GM18507 (cell line): Measurements from ENCODE around the gene SIGLEC11.
"Not testable (repeated sequence)": the region's sequence is repeated elsewhere in the genome, so short reads cannot be mapped to it uniquely, and the experiment has no call there.

Experiments used
- DNase-seq: peaks from one replicate; pipeline ENCODE4 v3.0.0; 2011; ENCODE audit warnings: low read depth; ENCODE audit not compliant: insufficient read length; ENCODE audit errors: extremely low spot score
- FAIRE-seq: peaks from 2 replicates; lab custom pipeline; 2011; peaks lifted over from hg19 to GRCh38; lab: Jason Lieb, UNC

The SIGLEC11 gene

DNA sequence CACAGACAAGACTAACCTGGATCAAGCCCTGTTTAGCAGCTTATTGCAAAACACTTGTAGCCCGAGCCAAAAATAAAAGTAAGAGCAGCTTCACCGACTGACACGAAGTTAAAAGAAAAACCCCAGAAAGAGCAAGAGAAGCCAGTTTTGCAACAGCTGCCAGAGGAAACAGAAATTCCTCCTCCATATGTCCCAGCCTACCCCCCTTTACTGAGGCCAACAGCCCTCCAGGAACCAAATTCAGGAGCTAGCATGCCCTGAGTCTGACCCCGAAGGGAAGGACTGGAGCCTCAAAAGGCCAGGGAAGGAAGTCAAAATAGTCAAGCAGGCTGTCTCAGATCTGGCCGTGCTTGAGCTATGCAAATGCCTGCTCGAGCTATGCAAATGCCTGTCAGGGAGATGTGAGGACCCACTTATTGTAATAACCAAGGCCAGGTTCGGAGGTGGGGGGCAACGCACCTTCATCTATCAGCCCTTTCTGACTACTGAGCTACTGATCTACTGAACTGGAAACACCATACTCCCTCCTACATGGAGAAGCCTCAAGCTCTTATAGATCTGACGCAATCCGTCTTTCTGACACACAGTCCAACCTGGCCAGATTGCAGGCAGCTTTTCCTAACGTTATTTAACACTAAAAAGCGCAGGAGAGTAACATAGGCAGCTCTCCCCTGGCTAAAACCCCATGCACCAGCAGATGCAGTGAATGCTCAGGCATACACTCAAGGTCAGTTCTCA is 6.7 kb downstream of the SIGLEC11 start:
- no peak for DNase-seq
- FAIRE-seq = no peak

DNA sequence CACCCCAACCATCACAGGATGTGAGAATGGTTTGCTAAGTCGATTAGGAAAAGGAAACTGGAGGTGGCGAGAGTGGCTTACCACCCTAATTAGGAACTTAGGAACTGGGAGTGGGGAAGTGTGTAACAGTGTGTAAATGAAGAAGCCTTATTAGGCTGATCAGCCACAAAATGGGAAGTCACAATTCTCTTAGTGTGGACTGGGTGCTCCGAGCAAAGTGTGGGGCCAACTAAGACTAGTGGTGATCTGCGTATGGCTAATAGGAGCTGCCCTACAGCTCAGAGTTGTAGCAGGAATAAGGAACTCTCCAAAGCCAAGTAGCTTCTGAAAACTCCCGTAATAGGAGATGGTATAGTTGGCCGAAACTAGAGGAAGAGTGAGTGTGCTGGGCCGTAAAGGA is 7.6 kb downstream of the SIGLEC11 start:
- DNase-seq (no peak), FAIRE-seq (no peak)

DNA sequence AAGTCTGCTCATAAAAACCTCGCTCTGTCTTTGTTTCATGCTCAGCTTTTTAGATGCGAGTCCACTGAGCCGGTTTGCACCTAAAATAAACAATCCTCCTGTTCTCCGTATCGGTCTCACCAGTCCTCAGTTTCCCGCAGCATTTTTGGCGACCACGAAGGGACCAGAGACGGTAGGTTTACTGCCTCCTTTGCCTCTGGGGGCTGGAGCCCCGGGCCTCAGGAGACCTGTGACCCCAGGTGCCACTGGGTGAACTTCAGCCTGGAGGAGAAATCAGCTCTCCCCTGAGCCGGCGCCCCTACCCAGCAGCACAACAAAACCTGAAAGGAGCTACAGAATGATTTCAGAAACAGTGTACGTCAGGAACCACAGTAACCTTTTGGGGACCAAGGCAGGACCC is 8.1 kb downstream of the SIGLEC11 start:
- DNase-seq = no peak
- FAIRE-seq = no peak

- no peak for DNase-seq
- no peak for FAIRE-seq
Measured at GRCh38 chr19:49952479-49952836, 8.5 kb downstream of the SIGLEC11 start.

DNA sequence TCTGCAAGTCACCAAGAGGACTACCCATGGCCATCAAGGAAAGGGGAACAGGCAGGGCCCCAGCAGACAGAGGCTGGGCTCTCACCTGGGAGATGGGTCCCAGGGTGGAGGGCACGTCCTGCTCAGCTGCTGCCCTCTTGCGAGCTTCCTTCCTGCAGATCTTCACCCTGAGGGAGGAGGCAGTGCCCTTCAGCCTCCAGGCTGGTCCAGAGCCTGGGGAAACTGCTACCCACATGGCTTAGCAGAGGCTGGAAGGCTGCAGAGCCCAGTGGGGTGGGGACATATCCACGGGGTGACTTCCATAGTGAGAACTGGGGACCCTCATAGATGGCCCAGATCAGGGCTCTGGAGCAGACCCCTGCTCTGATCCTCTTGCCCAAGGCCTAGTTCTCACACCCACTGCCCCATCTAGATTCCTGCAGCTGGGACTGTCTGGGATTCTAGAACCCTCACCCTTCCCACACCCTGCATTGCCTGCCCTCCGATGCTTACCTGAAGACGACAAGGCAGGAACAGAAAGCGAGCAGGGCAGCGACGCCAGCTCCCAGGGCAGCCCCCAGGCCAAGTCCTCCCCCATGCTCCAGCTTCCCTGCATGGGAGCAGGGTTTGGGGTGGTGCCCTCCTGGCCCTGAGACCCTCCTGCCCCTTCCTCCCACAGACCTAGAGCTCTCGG is 9.0 kb downstream of the SIGLEC11 start:
- FAIRE-seq (no peak), DNase-seq (no peak)

DNA sequence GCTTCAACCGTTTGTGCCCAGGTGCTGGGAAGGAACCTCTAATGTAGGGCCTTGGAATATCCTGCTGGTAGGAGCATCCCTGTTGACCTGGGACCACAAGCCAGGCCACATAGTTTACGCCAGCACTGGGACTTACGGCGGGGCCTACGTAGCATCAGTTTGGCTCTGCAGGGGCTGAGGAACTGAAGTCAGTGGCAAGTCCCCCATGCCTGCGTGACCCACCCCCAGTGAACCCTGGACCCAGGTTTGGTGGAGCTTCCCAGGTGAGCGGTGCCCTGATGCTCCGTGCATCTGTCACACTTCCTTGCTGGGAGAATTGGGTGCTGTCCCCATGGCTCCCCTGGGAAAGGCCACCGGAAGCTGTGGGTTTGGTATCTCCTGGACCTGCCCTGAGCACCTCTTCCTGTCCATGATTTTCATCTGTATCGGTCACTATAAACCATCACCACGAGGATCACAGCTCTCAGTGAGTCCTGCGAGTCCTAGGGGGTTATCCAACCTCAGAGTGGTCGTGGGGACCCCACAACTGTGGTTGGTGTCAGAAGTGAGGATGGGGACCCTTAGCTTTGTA is 9.9 kb downstream of the SIGLEC11 start:
- no peak for FAIRE-seq
- no peak for DNase-seq

DNA sequence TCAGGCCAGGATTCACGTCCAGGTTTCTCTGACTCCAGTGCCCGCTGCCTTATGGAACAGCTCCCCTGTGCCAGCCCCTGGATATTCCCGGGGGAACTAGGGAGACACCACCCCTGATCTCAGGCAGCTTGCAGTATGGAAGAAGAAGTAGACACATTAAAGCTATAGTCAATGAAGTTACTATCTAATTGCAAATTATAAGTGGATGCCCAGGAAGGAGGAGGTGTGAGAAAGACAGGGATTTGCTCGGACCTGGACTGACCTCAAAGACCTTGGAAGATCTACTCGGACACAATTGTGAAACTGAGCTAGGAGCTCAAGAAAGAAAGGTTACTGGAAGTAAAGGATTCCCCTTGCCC is 10.4 kb downstream of the SIGLEC11 start:
- FAIRE-seq (no peak), DNase-seq (no peak)

DNA sequence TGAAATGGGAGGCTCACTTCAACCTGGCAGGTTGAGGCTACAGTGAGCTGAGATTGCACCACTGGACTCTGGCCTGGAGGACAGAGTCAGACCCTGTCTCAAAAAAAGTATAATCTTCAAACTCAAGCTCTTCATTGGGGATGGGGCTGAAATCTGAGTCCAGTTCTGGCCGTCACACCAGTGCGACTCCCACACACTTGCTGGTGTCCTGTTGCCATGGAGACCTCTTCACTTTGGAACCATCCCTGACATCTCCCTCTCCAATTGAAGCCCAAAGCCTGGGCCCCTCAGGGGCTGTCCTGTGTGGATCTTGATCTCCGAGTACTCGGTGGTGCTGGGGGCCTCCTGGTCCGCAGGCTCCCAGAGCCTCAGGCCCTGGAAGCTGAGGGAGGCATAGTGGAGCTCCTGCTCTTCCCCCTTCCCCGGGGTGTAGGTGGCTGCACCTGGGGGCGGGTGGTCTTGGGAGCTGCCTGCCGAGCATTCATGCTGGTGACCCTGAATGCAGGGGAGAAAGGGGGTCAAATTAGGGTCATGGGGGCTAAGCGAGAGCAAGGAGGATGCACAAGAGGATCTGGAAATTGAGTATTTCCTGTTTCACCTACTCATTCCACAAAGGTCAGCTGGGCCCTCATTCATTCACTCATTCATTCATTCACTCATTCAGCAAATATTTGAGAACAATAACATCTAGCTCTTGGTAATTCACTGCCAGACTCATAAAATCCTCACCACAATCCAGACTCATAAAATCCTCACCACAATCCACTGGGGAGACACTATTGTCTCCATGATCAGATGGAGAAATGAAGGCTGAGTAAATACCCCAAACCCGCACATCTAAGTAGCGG is 11.0 kb downstream of the SIGLEC11 start:
- no peak for DNase-seq

GRCh38 chr19:49946415-49946814 is 14.6 kb downstream of the SIGLEC11 start:
- no peak for DNase-seq
- FAIRE-seq = no peak

More for the DNA sequence above, 11.0 kb downstream of the SIGLEC11 start:
- FAIRE-seq = no peak

DNA sequence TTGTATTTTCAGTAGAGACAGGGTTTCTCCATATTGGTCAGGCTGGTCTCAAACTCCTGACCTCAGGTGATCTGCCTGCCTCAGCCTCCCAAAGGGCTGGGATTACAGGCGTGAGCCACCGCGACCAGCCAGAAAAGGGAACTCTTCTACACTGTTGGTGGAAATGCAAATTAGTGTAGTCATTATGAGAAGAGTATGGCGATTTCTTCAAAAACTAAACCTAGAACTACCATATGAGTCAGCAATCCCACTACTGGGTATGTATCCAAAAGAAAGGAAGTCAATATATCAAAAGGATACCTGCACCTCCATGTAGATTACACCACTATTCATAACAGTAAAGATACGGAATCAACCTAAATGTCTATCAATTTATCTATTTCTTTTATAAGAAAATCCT is 16.4 kb downstream of the SIGLEC11 start:
- not testable (repeated sequence) for DNase-seq
- FAIRE-seq = peak; percentile 54

GRCh38 chr19:49940482-49940791 is 20.5 kb downstream of the SIGLEC11 start:
- DNase-seq (no peak), FAIRE-seq (no peak)

- FAIRE-seq = no peak
- no peak for DNase-seq
Measured at GRCh38 chr19:49939721-49940481, 21.1 kb downstream of the SIGLEC11 start.

- FAIRE-seq (no peak), DNase-seq (no peak)
Measured at GRCh38 chr19:49938662-49939061, 22.3 kb downstream of the SIGLEC11 start.

DNA sequence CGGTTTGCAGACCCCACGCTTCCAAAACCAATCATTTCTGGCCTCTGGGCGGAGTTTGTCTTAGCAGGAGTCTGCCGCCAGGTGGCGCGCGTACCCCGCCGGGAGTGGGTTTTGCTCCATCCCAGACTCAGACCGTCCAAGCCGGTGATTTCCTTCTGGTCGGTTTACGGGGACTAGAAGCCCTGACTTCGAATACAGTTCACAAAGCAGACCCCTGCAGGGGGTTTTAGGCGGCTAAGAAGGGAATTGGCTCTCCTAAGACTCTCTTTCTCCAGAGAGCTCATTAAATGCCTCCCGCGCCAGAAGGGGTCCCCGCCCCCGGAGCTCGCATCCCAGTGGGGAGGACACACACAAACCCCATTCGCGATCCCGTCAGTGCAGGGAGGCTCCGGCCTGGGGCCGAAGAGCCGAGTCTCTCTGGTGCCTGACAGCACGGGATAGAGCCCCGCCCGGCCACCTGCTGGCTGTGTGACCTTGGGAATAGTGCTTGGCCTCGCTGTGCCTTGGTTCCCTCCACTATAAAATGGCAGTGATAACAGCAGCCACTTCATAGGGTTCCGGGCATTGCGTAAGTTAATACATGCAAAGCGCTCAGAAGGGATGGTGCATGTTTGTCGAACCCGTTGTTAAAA is 23.1 kb downstream of the SIGLEC11 start:
- DNase-seq (peak; percentile 51), FAIRE-seq (peak; percentile 65)

GRCh38 chr19:49936549-49936948 is 24.4 kb downstream of the SIGLEC11 start:
- no peak for FAIRE-seq
- DNase-seq = no peak

DNA sequence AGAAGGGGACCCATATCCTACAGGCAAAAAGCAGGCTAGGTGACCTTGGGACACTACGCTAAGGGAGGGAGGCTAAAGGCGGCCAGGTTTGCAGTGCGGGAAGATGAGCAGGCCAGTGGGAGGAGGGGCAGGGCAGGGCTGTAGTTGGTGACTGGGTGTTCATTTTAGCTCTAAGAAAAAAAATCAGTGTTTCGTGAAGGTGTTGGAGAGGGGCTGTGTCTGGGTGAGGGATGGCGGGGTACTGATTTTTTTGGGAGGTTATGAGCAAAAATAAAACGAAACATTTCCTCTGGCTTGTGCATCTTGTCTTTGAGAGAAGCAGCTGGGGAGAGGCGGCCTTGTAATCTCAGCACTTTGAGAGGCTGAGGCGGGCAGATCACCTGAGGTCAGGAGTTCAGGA is 27.3 kb downstream of the SIGLEC11 start:
- DNase-seq = no peak
- no peak for FAIRE-seq

GRCh38 chr19:49932731-49933131 is 28.2 kb downstream of the SIGLEC11 start:
- no peak for FAIRE-seq
- DNase-seq = no peak

- no peak for DNase-seq
- FAIRE-seq = no peak
Measured at GRCh38 chr19:49932041-49932451, 28.9 kb downstream of the SIGLEC11 start.
